22Rv1 (cell line): ENCODE measurements around the gene C9orf72.
"Not testable (repeated sequence)": the region's sequence is repeated elsewhere in the genome, so short reads cannot be mapped to it uniquely, and the experiment has no call there.

Experiments
- H3K27ac ChIP-seq: fragments of 450-650 bp; 2 replicates; pipeline ENCODE4 v1.5.1; 2017
- ZFX ChIP-seq: fragments of 450-650 bp; IDR thresholded peaks from 2 replicates; pipeline ENCODE4 v1.6.1; 2017; ENCODE audit warnings: antibody characterized with exemption, borderline replicate concordance
- TF ChIP-seq, protein P1 (sequence below): fragments of 450-650 bp; IDR thresholded peaks from 2 replicates; pipeline ENCODE4 v1.5.1; 2017; ENCODE audit warnings: mild to moderate bottlenecking

C9orf72 gene

DNA sequence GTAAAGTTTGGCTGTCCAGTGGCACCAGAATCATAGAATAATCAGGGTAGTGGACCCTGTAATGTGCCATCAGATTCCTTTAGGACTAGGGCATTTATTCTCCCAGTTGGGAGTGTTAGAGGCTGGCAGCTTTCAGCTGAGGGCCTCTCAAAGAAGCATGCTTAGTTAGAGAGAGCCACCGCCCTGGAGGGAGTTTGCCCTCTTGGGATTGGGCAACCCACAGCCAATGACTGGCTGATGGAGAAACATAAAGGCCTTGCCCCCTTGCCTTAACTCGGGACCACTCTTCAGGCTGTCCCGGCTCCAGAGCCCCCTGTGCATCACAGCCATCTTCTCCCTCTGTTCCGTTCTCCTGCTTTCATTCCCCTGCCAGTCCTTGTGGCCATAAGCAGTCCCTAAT, 69.7 kb downstream of the C9orf72 start:
- H3K27ac ChIP-seq, result no peak overlapping the region
- TF ChIP-seq, protein P1, sequence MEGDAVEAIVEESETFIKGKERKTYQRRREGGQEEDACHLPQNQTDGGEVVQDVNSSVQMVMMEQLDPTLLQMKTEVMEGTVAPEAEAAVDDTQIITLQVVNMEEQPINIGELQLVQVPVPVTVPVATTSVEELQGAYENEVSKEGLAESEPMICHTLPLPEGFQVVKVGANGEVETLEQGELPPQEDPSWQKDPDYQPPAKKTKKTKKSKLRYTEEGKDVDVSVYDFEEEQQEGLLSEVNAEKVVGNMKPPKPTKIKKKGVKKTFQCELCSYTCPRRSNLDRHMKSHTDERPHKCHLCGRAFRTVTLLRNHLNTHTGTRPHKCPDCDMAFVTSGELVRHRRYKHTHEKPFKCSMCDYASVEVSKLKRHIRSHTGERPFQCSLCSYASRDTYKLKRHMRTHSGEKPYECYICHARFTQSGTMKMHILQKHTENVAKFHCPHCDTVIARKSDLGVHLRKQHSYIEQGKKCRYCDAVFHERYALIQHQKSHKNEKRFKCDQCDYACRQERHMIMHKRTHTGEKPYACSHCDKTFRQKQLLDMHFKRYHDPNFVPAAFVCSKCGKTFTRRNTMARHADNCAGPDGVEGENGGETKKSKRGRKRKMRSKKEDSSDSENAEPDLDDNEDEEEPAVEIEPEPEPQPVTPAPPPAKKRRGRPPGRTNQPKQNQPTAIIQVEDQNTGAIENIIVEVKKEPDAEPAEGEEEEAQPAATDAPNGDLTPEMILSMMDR, result no peak
- TF ChIP-seq ZFX, result no peak

DNA sequence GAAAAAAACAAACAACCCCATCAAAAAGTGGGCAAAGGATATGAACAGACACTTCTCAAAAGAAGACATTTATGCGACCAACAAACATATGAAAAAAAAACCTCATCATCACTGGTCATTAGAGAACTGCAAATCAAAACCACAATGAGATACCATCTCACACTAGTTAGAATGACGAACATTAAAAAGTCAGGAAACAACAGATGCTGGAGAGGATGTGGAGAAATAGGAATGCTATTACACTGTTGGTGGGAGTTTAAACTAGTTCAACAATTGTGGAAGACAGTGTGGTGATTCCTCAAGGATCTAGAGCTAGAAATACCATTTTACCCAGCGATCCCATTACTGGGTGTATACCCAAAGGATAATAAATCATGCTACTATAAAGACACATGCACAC, 72.4 kb downstream of the C9orf72 start:
- H3K27ac ChIP-seq, result not testable (repeated sequence)

DNA sequence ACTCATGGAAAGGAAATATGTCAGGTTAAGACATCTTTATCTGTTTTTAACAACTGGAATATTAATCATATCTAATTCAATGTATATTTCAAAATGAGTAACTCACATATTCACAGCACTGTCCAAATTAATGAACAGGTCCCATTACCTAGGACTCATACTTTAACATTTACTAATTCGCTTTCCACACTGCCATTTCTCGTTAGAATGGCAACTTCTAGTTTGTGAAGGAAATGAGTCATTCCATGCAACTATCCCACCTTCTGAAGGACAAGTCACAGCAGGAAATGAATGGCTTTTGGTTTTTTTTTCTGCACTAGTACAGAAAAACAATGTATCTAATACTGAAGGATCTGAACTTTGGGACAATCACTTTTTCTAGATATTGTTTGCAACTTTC, 73.8 kb downstream of the C9orf72 start:
- TF ChIP-seq ZFX, result no peak
- TF ChIP-seq, protein P1, result no peak
- no peak overlapping the region for H3K27ac ChIP-seq

DNA sequence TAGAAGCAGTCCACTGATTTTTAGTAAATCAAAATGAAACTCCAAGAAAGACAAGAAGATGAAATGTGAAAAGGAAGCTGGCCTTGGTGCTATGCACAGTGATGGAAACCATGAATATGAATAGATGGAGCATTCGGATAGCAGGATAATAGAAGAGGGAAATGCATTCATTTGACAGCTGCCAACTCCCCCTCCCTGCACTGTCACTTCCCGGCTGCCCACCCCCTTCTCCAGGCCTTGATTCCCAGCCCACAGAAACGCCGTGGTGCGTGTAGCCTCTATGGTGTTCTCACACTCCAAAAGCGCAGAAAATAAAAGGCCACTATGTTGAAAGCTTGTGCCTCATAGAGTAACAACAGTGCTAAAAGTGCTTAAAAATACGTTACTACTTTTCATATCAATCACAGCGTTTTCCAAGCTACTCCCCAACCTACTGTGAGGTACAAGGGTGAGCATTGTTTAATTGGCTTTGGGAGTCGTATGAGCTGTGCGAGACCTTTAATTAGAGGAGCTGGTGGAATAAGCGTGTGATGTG, 75.3 kb downstream of the C9orf72 start:
- no peak overlapping the region for H3K27ac ChIP-seq
- no peak for TF ChIP-seq ZFX
- TF ChIP-seq, protein P1, result no peak
